Activated naive CD8-positive, alpha-beta T cell treated with anti-CD3 and anti-CD28 coated beads for 36 hours (primary cell): ENCODE measurements around the gene EPHB2. TPM values are rescaled to one million over a fixed set of nuclear protein-coding genes. Genes with fewer than 3 reads are reported as not detected.
"Not testable (repeated sequence)": the region's sequence is repeated elsewhere in the genome, so short reads cannot be mapped to it uniquely, and the experiment has no call there.

Source experiments
- DNase-seq: peaks from one replicate; pipeline ENCODE4 v3.0.0; 2021
- H3K27ac Mint-ChIP-seq: one replicate; pipeline ENCODE4 v1.8.0; 2022; ENCODE audit warnings: mild to moderate bottlenecking, moderate library complexity, mixed read lengths
- H3K27me3 Mint-ChIP-seq: one replicate; pipeline ENCODE4 v1.8.0; 2022; ENCODE audit warnings: mild to moderate bottlenecking, mixed read lengths
- H3K36me3 Mint-ChIP-seq: one replicate; pipeline ENCODE4 v1.8.0; 2021; ENCODE audit warnings: mild to moderate bottlenecking, mixed read lengths
- H3K4me1 Mint-ChIP-seq: one replicate; pipeline ENCODE4 v1.8.0; 2021; ENCODE audit warnings: mixed read lengths
- H3K4me3 Mint-ChIP-seq: one replicate; pipeline ENCODE4 v1.8.0; 2022; ENCODE audit warnings: mild to moderate bottlenecking, moderate library complexity, mixed read lengths
- H3K9me3 Mint-ChIP-seq: one replicate; pipeline ENCODE4 v1.8.0; 2022; ENCODE audit warnings: mixed read lengths
- total RNA-seq, 2 experiments: library from RNA; stranded (reverse); gene quantifications; one replicate each; pipeline ENCODE4 v1.2.3, GENCODE V29; 2021

Gene EPHB2
- total RNA-seq, 2 experiments from 2014 or later, result 0.04 TPM; not detected in 1

DNA sequence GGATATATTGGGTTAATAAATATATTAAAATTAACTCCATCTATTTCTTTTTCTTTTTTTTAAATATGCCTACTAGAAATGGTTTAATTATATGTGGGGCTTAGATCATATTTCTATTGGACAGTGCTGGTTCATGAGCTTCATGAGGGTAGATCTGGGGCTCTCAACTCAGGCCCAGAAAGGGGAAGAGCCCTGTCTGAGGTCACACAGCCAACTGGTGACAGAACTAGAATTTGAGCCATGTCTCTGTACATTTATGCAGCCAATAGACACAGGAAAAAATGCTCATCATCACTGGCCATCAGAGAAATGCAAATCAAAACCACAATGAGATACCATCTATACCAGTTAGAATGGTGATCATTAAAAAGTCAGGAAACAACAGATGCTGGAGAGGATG lies 5.1 kb upstream of the EPHB2 start:
- no peak overlapping the region for H3K27ac Mint-ChIP-seq
- no peak overlapping the region for H3K4me3 Mint-ChIP-seq
- no peaks in the 10 kb centered on the region for H3K9me3 Mint-ChIP-seq
- H3K4me1 Mint-ChIP-seq, result peaks cover 2% of the 10 kb centered on the region
- no peak for DNase-seq
- H3K27me3 Mint-ChIP-seq, result peaks cover 36% of the 10 kb centered on the region
- H3K36me3 Mint-ChIP-seq, result no peaks in the 10 kb centered on the region

DNA sequence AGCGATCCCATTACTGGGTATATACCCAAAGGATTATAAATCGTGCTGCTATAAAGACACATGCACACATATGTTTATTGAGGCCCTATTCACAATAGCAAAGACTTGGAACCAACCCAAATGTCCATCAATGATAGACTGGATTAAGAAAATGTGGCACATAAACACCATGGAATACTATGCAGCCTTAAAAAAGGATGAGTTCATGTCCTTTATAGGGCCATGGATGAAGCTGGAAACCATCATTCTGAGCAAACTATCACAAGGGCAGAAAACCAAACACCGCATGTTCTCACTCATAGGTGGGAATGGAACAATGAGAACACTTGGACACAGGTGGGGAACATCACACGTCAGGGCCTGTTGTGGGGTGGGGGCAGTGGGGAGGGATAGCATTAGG lies 4.5 kb upstream of the EPHB2 start:
- not testable (repeated sequence) for H3K27ac Mint-ChIP-seq, H3K4me3 Mint-ChIP-seq, H3K36me3 Mint-ChIP-seq, H3K9me3 Mint-ChIP-seq, H3K4me1 Mint-ChIP-seq, DNase-seq
- H3K27me3 Mint-ChIP-seq, result peaks cover 36% of the 10 kb centered on the region

DNA sequence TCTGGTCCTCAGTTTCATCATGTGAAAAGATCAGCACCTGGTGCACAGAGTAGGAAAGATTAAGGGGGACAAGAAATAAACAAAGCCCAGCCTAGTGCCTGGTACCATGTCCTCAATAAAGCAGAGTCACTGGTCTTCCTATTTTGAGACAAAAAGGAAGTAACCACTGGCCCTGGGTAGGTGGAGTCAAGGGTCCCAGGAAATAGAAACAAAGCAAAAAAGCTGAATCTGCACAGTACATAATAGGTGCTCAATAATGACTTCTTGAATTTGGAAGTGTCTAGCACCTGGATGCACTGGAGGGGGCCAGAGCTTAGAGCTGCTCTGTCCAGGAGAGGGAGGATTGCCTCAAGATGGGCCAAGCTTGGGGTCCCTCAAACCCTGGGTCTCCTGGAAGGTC lies 1.9 kb upstream of the EPHB2 start:
- Mint-ChIP-seq H3K4me3 (no peak overlapping the region), H3K27me3 (peaks cover 58% of the 10 kb centered on the region), H3K27ac (no peak overlapping the region), H3K4me1 (peaks cover 5% of the 10 kb centered on the region), H3K9me3 (no peaks in the 10 kb centered on the region), H3K36me3 (no peaks in the 10 kb centered on the region)
- DNase-seq, result no peak

DNA sequence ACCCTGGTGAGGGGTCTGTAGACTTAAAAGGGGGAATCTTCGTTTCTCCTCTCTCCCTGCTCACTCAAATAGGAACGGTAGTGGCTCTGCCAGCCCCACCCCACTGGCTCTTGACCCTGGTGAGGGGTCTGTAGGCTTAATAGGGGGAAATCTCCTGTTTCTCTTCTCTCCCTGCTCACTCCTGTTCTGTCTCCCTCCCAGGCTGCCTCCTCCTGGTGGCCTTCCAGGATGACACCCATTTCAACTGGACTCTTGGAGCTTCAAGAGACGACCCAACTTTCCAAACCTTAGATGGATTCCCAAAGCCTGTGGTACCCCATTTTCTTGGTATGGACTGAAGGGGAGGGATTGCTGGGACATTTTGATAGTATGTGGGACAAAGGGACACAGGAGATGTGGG lies 1.4 kb upstream of the EPHB2 start:
- no peaks in the 10 kb centered on the region for H3K9me3 Mint-ChIP-seq
- H3K36me3 Mint-ChIP-seq, result no peaks in the 10 kb centered on the region
- DNase-seq, result no peak
- H3K4me1 Mint-ChIP-seq, result peaks cover 5% of the 10 kb centered on the region
- H3K4me3 Mint-ChIP-seq, result no peak overlapping the region
- H3K27me3 Mint-ChIP-seq, result peaks cover 62% of the 10 kb centered on the region
- H3K27ac Mint-ChIP-seq, result no peak overlapping the region

DNA sequence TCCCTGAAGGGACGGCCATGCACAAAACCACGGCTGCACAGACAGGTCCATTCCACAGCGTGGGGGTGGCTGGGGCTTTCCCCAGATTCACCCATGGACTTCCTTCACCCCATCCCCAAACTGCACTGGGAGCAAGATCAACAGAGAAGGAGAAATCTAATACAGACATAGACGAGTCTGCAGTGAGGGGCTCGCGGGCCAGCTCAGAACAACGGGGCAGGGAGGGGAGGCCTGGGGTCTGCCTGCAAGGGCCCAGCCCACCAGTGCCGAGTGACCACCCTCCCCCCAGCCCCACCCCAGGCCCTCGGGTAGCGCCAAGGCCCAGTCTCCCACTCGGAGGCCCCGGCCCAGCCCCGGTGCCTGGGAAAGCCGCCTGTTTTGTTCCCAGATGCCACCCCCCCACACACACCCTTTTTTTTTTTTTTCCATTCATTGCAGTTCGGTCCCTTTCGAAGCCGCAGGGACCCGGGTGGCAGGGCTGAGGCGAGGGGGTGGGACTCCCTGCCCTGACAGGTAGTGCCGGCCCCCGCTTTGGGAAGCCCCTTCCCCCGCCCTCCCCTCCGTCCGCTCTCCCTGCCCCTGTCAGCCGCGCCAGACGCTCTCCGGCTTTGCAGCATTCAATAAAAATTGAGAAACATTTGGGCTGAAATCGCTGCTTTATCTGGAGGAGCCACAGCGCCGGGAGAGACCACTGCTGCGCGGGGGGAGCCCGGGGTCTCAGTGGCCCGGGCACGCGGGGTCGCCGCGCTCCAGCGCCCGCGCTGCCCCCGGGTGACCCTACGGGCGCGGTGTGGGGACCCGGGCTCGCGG lies 543 bp upstream of the EPHB2 start:
- peak overlapping the region; percentile 43 for H3K4me3 Mint-ChIP-seq
- peaks cover 69% of the 10 kb centered on the region for H3K27me3 Mint-ChIP-seq
- DNase-seq, result no peak
- H3K27ac Mint-ChIP-seq, result no peak overlapping the region
- H3K4me1 Mint-ChIP-seq, result peaks cover 5% of the 10 kb centered on the region
- no peaks in the 10 kb centered on the region for H3K9me3 Mint-ChIP-seq
- no peaks in the 10 kb centered on the region for H3K36me3 Mint-ChIP-seq

DNA sequence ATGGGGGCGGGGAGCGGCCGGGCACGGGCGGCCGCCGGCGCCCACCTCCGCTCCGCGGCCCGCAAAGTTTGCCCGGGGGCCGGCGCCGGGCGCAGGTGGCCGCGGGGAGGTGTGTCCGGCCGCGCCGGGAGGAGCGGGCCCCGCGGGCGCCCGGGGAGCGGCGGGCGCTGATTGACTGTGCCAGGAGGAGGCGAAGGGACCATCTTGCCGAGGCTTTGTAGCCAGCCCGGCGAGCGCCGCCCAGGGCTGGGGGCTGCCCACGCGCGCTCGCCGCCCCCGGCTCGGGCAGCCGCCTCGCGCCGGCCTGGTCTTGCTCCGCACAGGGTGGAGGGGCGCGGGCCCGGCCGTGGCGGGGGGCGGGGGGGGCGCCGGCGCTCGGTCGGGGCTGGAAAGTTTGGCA lies 432 bp downstream of the EPHB2 start:
- Mint-ChIP-seq H3K36me3 (no peaks in the 10 kb centered on the region), H3K9me3 (no peaks in the 10 kb centered on the region), H3K4me3 (no peak overlapping the region), H3K27me3 (peaks cover 73% of the 10 kb centered on the region), H3K4me1 (peaks cover 5% of the 10 kb centered on the region), H3K27ac (no peak overlapping the region)
- peak; percentile 9 for DNase-seq

DNA sequence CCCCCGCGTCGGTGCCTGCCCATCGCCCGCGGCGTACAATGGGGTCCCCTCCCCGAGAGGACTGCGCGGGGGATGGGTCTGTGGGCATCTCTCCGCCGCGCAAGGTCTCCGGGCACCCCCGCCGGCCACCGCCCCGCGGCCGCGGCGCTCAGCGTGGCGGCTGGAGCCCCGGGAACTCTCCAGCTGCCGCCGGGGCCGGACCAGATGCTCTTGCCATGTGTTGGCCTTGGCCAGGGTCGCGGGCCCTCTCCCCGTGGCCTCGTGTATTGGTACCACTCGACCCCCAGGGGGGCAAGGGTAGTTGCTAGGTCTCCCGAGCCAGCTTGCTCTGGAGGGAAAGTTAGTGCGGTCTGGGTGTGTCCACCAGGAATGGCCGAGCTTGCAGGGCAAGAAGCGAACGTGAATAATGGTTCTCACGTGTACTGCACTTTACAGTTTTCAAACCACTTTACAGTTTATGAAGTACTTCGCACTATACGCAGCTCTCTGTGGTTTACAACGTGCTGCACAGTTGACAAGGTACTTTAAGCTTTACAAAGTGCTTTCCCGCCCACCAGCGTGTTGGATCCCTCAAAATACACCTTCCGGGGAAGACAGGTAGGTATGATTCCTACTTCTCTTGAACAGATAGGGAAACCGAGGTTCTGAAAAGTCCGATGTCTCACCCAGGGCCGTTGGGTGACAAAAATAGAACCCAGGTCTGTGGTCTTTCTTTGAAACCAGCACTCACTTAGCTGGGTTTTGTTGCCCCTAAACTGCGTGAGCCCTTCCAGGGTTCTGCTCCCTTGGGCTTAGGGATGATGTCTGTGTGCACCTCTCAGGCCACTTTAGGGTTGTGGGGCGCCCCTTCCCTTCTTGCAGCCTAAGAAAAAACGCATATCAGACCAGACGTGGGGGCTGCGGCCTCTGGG lies 1.2 kb downstream of the EPHB2 start:
- H3K9me3 Mint-ChIP-seq, result no peaks in the 10 kb centered on the region
- peaks cover 5% of the 10 kb centered on the region for H3K4me1 Mint-ChIP-seq
- no peaks in the 10 kb centered on the region for H3K36me3 Mint-ChIP-seq
- H3K27me3 Mint-ChIP-seq, result peaks cover 75% of the 10 kb centered on the region
- peak overlapping the region; percentile 30 for H3K4me3 Mint-ChIP-seq
- no peak for DNase-seq
- H3K27ac Mint-ChIP-seq, result no peak overlapping the region

DNA sequence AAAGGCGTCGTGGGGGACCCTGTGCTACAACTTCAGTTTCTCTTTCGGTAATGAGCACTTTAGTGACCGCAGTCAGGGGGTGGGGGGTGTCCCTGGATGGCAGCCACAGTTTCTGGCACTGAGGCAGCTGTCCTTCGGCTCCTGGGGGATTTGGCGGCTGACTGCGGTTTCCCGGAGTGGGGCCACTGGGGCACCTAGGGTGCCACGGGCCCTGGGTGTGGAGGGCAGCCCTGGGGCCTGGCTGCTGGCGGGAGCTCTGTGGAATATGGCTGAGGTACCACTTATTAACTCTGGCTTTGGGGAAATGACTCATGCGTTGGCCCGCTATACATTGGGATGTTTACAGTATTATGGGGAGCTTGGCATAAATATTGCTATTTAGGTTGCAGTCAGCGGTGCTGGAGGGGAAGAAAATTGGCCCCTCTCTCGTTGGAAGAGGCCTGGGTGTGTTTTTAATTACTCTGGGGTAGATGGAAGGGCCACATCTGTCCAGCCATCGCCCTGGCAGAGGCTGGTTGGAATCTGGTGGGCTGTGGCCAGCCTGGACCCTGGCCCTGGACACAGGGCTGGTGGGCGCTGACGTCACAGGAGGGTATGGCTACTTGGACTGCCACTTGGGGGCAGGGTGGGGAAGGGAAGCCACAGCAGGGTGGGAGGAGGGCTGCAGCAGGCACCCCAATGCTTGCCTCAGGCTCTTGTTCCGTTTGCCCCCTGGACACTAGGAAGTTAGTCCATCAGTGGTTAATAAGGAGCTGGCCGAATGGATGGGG lies 2.0 kb downstream of the EPHB2 start:
- Mint-ChIP-seq H3K4me1 (peaks cover 5% of the 10 kb centered on the region), H3K9me3 (no peaks in the 10 kb centered on the region)

DNA sequence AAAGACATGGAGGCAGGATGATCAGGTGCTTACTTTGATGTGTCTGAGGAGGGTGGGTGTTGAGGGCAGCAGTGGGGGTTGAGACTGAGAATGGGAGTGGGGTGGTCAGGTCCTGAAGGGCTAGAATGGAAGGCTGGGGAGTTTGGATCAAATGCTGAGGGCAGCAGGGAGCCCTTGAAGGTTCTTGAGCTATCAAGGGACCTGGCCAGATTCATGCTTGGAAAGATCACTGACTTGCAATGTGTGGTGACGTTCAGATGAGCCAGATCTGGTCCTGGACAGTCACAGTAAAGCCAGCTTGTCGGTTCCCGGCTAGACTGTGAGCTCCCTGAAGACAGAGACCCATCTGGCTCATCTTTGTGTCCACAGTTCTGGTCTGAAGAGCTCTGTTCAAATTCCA lies 3.8 kb downstream of the EPHB2 start:
- Mint-ChIP-seq H3K9me3 (no peaks in the 10 kb centered on the region), H3K27me3 (peaks cover 52% of the 10 kb centered on the region), H3K36me3 (no peaks in the 10 kb centered on the region), H3K4me3 (no peak overlapping the region), H3K4me1 (peaks cover 5% of the 10 kb centered on the region), H3K27ac (no peak overlapping the region)
- no peak for DNase-seq

More for the DNA sequence above, 2.0 kb downstream of the EPHB2 start:
- Mint-ChIP-seq H3K36me3 (no peaks in the 10 kb centered on the region), H3K4me3 (no peak overlapping the region), H3K27ac (no peak overlapping the region), H3K27me3 (peaks cover 68% of the 10 kb centered on the region)
- DNase-seq, result peak; percentile 16

DNA sequence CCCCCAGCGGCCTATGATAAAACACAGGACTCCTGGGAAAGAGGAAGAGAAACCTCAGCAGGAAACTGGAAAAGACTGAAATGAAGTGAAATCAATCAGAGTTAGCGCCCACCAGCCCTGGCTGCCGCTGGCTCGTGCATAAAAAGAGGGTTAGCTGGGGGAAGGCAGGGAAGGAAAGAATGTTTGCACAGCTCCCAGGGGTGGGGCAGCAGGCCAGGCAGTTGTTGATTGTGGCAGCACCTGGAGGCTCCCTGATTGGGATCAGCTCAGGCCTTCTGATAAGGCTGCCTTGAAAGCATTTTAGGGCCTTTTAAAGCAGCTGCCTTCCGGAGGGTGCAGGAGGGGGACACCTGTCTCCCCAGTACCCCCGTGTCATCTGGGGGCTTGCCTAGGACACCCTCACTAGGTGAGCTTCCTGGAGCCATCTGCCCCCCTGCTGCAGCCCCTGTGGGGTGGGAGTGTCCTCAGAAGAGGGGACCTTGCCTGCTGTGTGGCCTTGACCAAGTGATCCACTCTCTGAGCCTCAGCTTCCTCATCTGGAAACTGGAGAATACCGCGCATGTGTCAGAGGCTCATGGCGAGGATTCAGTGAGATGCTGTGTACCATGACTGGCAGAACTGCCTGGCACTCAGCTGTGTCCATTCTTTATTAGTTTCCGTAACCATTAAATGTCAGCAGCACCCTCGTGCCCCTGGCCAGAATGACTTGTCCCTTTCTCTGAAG lies 6.6 kb downstream of the EPHB2 start:
- Mint-ChIP-seq H3K36me3 (no peaks in the 10 kb centered on the region), H3K27ac (no peak overlapping the region)

DNA sequence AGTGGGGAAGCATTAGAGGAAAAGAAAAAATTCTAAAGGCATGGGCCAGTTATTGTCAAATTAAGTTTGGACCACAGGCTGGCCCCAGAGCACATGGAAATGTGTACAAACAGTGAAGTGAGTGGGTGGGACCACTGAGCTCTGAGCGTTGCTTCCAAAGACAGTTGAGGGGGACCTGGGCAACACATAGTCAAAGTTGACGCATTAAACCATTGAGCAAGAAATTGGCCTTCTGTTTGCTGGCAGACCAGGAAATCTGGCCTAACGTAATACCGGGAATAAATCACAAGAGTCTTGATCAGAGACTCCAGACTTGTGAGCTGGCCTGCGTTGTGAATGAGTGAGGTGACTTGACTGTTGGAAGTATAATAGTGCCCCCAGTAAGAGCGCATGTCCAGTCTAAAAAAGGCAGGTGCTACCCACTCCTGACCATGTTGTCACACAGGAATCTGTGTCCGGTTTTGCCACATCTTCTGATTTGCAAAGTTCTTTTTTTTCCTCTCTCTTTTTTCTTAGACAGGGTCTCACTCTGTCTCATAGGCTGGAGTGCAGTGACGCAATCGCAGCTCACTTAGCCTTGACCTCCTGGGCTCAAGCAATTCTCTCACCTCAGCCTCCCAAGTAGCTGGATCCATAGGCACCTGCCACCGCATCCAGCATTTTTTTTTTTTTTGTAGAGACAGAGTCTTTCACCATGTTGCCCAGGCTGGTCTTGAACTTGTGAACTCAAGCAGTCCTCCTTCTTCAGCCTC lies 10.7 kb downstream of the EPHB2 start:
- Mint-ChIP-seq H3K27ac (no peak overlapping the region), H3K4me3 (no peak overlapping the region), H3K9me3 (no peaks in the 10 kb centered on the region), H3K4me1 (no peaks in the 10 kb centered on the region), H3K36me3 (no peaks in the 10 kb centered on the region), H3K27me3 (peaks cover 21% of the 10 kb centered on the region)
- DNase-seq, result no peak

More for the DNA sequence above, 6.6 kb downstream of the EPHB2 start:
- no peaks in the 10 kb centered on the region for H3K9me3 Mint-ChIP-seq
- no peak overlapping the region for H3K4me3 Mint-ChIP-seq
- peaks cover 41% of the 10 kb centered on the region for H3K27me3 Mint-ChIP-seq
- H3K4me1 Mint-ChIP-seq, result no peaks in the 10 kb centered on the region
- no peak for DNase-seq

DNA sequence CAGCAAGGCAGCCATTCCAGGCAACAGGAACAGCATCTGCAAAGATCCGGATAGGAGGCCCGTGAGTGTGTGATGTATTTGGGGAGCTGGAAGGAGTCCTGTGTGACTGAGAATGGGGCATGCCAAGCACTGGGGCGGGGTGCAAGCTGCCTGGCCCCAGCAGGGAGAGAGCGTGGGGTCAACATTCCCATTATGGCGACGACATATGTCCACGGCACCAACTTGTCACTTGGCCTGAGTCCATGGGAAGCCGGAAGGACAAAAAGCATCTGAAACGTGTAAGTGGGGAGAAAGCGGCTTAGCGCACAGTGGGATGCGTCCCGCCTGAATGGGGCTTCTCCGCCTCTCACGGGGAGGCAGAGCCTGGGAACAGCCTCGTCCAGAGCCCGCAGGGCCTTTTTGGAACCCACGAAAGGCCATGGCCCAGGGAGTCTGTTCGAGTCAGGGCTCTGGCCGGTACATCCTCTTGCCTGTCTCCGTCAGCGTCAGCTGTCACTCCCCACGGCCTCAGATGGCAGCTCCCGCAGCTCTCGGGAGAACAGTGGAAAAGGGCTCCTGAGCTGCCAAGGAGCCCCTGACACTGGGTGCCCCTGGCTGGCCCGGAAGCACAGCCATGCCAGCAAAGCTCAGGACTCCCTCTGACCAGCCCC lies 12.4 kb downstream of the EPHB2 start:
- H3K4me1 Mint-ChIP-seq, result no peaks in the 10 kb centered on the region
- no peak overlapping the region for H3K27ac Mint-ChIP-seq
- peaks cover 23% of the 10 kb centered on the region for H3K27me3 Mint-ChIP-seq
- no peak for DNase-seq
- H3K4me3 Mint-ChIP-seq, result no peak overlapping the region
- H3K9me3 Mint-ChIP-seq, result no peaks in the 10 kb centered on the region
- no peaks in the 10 kb centered on the region for H3K36me3 Mint-ChIP-seq

DNA sequence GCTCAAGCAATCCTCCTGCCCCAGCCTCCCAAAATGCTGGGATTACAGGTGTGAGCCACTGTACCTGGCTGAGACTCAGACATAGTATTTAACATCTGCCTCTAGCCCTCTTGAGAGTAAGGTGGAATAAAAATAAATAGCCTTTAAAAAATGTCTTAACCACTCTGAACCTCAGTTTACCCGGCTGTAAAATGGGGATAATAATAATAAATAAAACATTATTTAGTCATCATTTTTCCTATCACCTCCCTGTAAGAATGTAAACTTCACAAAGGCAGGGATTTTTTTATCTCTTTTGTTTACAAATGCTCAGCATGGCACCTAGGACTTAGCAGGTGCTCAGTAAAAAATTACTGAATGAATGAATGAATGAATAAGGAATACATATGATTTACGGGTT lies 17.2 kb downstream of the EPHB2 start:
- peaks cover 19% of the 10 kb centered on the region for H3K27me3 Mint-ChIP-seq
- no peak overlapping the region for H3K4me3 Mint-ChIP-seq
- H3K27ac Mint-ChIP-seq, result no peak overlapping the region
- H3K9me3 Mint-ChIP-seq, result no peaks in the 10 kb centered on the region
- H3K36me3 Mint-ChIP-seq, result no peaks in the 10 kb centered on the region
- no peaks in the 10 kb centered on the region for H3K4me1 Mint-ChIP-seq
- DNase-seq, result no peak
